ENCODE data around the gene SNRNP48. TPM values are rescaled to one million over a fixed set of nuclear protein-coding genes. Genes with fewer than 3 reads are reported as not detected.

Gene SNRNP48
- total and polyA plus RNA-seq, 8 donors, result 7.6 to 29.1 (median 26.8) TPM

DNA sequence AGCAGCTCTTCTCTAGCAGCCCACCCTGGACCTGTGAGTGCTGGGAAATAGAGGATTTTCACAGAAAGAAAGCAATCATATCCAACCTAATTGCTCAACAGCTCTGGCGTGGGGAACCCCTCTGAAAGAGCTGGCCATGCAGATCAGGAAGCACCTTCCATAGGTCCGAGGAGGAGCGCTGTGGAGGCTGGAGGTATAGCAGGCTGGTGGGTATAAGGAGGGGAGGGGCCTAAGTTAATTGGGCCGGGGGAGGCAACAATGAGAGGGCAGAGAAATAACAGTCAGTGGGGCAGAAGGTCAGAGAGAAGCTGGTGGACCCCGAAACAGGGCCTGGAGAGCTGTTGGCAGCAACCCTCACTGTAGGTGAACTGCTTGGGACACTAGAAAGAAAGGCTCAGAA is 40.8 kb downstream of the SNRNP48 start:
- TF ChIP-seq, protein P1, sequence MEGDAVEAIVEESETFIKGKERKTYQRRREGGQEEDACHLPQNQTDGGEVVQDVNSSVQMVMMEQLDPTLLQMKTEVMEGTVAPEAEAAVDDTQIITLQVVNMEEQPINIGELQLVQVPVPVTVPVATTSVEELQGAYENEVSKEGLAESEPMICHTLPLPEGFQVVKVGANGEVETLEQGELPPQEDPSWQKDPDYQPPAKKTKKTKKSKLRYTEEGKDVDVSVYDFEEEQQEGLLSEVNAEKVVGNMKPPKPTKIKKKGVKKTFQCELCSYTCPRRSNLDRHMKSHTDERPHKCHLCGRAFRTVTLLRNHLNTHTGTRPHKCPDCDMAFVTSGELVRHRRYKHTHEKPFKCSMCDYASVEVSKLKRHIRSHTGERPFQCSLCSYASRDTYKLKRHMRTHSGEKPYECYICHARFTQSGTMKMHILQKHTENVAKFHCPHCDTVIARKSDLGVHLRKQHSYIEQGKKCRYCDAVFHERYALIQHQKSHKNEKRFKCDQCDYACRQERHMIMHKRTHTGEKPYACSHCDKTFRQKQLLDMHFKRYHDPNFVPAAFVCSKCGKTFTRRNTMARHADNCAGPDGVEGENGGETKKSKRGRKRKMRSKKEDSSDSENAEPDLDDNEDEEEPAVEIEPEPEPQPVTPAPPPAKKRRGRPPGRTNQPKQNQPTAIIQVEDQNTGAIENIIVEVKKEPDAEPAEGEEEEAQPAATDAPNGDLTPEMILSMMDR (IDR thresholded peaks at IDR 0.05), result no peak
- Histone ChIP-seq H3K27me3 (no peaks in the 10 kb centered on the region), H3K9me3 (no peaks in the 10 kb centered on the region), H3K4me1 (no peaks in the 10 kb centered on the region), H3K27ac (no peak overlapping the region), H3K4me3 (no peak overlapping the region), H3K36me3 (no peaks in the 10 kb centered on the region)
- DNase-seq (no peak), ATAC-seq (no peak)
- intact Hi-C loops (cut with DNase I), result no loop called here

DNA sequence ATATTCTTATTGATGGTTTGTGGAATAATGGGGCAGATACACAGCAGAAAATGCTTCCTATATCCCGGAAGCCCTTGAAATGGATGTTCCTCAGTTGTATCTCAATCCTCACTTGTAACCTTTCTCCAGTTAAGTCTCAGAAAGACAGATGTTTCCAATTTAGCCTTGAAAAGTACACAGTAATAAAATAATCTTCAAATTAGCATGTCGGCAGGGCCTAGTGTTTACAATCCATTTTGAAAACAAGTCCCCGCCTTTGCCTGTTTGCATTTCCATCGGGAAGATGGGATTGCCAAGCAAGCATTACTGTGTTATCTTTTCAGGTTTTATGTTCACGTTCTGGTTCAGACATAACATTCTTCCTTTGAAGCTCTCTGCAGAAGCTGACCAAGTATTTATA is 41.5 kb downstream of the SNRNP48 start:
- H3K27me3 ChIP-seq, result no peaks in the 10 kb centered on the region
- TF ChIP-seq, protein P1 (IDR thresholded peaks at IDR 0.05), result no peak
- DNase-seq (no peak), ATAC-seq (no peak)
- H3K4me3 ChIP-seq, result no peak overlapping the region
- H3K27ac ChIP-seq, result no peak overlapping the region
- H3K4me1 ChIP-seq, result no peaks in the 10 kb centered on the region
- intact Hi-C loops (cut with DNase I), result no loop called here
- H3K36me3 ChIP-seq, result no peaks in the 10 kb centered on the region
- no peaks in the 10 kb centered on the region for H3K9me3 ChIP-seq

DNA sequence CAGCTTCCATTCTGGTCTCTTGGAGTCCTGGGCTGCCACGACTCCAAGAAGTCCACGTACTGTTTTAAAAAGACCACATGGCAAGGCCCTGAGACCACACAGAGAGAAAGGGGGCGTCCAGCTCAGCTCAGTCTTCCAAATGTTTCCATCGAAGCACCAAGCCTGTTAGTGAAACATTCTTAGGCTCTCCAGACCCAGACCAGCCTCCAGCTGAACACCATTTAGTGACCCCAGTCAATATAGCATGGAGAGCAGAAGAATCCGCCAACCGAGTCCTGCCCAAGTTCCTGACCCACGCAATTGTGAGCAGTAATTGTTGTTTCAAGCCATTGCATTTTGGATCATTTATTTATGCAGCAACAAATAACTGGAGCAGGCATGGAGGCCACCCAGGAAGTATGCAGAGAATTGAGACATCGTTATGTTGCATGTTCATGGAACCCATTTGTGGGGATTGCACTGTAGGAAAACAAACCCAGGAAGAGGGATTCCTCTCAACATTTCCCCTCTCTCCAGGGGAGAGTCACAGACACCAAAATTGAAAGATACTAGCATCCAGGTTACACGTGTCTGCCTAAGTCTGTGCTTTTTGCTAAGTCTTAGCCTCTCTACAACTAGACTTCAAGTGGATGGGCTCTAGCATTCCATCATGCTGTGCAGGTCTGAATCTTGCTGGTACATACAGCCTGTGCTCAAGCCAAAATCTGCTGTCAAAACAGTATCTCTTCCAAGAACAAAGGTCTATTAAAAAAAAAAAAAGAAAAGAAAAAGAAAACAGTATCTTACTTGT is 42.7 kb downstream of the SNRNP48 start:
- H3K27ac ChIP-seq, result no peak overlapping the region
- ATAC-seq (no peak), DNase-seq (no peak)
- H3K27me3 ChIP-seq, result no peaks in the 10 kb centered on the region
- H3K9me3 ChIP-seq, result no peaks in the 10 kb centered on the region
- intact Hi-C loops (cut with DNase I), result no loop called here
- no peaks in the 10 kb centered on the region for H3K4me1 ChIP-seq
- H3K4me3 ChIP-seq, result no peak overlapping the region
- no peaks in the 10 kb centered on the region for H3K36me3 ChIP-seq
- TF ChIP-seq, protein P1 (IDR thresholded peaks at IDR 0.05), result no peak

DNA sequence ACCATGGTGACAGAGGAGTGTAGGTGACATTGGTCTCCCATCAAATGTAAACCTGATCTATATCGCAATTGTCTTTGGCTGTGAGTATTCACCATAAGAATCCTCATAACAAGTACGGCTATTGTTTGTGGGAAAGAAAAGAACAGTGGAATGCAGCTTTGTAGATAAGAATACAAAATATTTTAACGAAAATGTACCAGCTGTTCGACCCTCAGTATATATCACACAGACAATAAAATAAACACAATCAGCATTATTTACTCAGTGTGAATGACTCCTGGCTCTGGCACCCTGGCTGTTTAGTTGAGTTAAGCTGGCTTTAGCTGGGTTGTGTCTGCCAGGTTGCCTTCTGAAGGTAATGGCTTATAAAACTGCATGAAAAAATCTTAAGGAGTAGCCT is 43.4 kb downstream of the SNRNP48 start:
- intact Hi-C loops (cut with DNase I), result no loop called here
- TF ChIP-seq, protein P1 (IDR thresholded peaks at IDR 0.05), result no peak

DNA sequence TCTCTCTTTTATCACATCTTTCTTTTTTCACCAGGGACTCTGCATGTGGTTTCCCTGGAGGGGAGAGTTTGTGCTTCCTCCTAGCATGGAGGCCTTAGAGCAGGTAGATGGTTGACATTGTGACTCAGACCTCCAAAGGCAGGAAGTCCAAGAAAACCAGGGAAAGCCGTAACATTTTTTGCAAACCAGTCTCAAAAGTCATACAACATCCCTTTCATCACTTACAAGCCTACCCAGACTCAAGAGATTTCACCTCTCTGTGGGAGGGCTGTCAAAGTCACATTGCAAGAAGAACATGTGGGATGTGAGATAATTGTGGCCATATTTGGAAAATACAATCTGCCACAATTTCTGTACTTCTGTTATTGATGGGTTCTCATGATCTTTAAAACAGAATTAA is 46.2 kb downstream of the SNRNP48 start:
- DNase-seq (no peak), ATAC-seq (no peak)
- H3K27ac ChIP-seq, result no peak overlapping the region
- no peak overlapping the region for H3K4me3 ChIP-seq
- intact Hi-C loops (cut with DNase I), result no loop called here
- H3K36me3 ChIP-seq, result no peaks in the 10 kb centered on the region
- H3K27me3 ChIP-seq, result no peaks in the 10 kb centered on the region
- no peaks in the 10 kb centered on the region for H3K9me3 ChIP-seq
- TF ChIP-seq, protein P1 (IDR thresholded peaks at IDR 0.05), result no peak
- H3K4me1 ChIP-seq, result no peaks in the 10 kb centered on the region

More for the DNA sequence above, 43.4 kb downstream of the SNRNP48 start:
- no peak for ATAC-seq
- no peaks in the 10 kb centered on the region for H3K27me3 ChIP-seq
- DNase-seq, result no peak
- no peaks in the 10 kb centered on the region for H3K36me3 ChIP-seq
- no peaks in the 10 kb centered on the region for H3K9me3 ChIP-seq
- no peak overlapping the region for H3K4me3 ChIP-seq
- no peaks in the 10 kb centered on the region for H3K4me1 ChIP-seq
- H3K27ac ChIP-seq, result no peak overlapping the region

All from left lung (tissue), 10 donors.